Astrocyte (in vitro differentiated cells and primary cell): ENCODE data around the gene EHD4.

Experiments
- EZH2 ChIP-seq: IDR thresholded peaks from 2 replicates; pipeline ENCODE4 v1.6.1; 2012; ENCODE audit warnings: mild to moderate bottlenecking, low read length, inconsistent platforms; ENCODE audit not compliant: insufficient read depth
- TF ChIP-seq, protein P1 (sequence below): IDR thresholded peaks from 2 replicates; pipeline ENCODE4 v1.5.1; 2011; ENCODE audit warnings: low read depth, mild to moderate bottlenecking, inconsistent platforms, low read length, moderate library complexity; ENCODE audit not compliant: insufficient read depth

DNA sequence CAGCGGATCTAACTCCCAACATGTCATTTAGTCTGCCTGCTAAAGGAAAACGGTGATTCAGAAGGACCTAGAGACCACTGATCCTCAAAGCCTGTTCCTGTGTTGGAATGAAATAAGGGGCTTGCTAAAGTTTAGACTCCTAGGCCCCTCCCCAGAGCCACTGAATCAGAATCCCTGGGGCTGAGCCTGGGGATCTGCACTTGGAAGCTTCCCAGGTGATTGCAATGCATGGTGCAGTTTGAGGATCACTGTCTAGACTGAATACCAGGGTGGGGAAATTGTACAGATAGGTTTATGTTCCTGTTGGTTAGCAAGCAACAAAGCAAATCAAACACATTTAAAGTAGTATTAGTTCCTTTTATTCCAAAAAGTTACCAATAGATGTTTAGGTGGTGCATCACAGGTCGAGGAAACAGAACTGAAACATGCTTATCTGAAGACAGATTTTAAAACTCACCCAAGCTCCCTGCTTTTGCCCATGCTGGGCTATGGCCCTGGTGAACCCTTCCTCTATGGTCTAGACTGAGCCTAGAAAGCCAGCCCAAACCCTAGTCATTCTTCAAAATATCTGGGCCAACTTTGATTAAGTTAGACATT is 48.9 kb downstream of the EHD4 start:
- TF ChIP-seq, protein P1, sequence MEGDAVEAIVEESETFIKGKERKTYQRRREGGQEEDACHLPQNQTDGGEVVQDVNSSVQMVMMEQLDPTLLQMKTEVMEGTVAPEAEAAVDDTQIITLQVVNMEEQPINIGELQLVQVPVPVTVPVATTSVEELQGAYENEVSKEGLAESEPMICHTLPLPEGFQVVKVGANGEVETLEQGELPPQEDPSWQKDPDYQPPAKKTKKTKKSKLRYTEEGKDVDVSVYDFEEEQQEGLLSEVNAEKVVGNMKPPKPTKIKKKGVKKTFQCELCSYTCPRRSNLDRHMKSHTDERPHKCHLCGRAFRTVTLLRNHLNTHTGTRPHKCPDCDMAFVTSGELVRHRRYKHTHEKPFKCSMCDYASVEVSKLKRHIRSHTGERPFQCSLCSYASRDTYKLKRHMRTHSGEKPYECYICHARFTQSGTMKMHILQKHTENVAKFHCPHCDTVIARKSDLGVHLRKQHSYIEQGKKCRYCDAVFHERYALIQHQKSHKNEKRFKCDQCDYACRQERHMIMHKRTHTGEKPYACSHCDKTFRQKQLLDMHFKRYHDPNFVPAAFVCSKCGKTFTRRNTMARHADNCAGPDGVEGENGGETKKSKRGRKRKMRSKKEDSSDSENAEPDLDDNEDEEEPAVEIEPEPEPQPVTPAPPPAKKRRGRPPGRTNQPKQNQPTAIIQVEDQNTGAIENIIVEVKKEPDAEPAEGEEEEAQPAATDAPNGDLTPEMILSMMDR: no peak
- TF ChIP-seq EZH2: no peak
